Activated naive CD8-positive, alpha-beta T cell treated with anti-CD3 and anti-CD28 coated beads, Interleukin-2, amount 50 U/mL, for 24 hours (primary cell): Measurements from ENCODE around the gene CALY.
A peak's percentile ranks its signal among the peaks of the same experiment; 100 is the strongest.

Experiments used
- ATAC-seq: fragments of 150-1000 bp; cut with Tn5 transposase; one replicate; pipeline ENCODE4 v1.10.0; 2021
- DNase-seq: peaks from one replicate; pipeline ENCODE4 v3.0.0; 2021
- H3K27ac Mint-ChIP-seq: one replicate; pipeline ENCODE4 v1.8.0; 2021; ENCODE audit warnings: mild to moderate bottlenecking, mixed read lengths
- H3K27me3 Mint-ChIP-seq: one replicate; pipeline ENCODE4 v1.8.0; 2021; ENCODE audit warnings: mixed read lengths
- H3K36me3 Mint-ChIP-seq: one replicate; pipeline ENCODE4 v1.8.0; 2021; ENCODE audit warnings: low read depth, mixed read lengths
- H3K4me1 Mint-ChIP-seq: one replicate; pipeline ENCODE4 v1.8.0; 2021; ENCODE audit warnings: mixed read lengths
- H3K4me3 Mint-ChIP-seq: one replicate; pipeline ENCODE4 v1.8.0; 2021; ENCODE audit warnings: mild to moderate bottlenecking, moderate library complexity, mixed read lengths
- H3K9me3 Mint-ChIP-seq: one replicate; pipeline ENCODE4 v1.8.0; 2021; ENCODE audit warnings: mixed read lengths

CALY gene

GRCh38 chr10:133359554-133359971, 22.9 kb upstream of the CALY start:
- no peak for DNase-seq
- Mint-ChIP-seq H3K9me3 (no peaks in the 10 kb centered on the region), H3K4me1 (peaks cover 13% of the 10 kb centered on the region), H3K27me3 (no peaks in the 10 kb centered on the region), H3K4me3 (no peak overlapping the region), H3K36me3 (peaks cover 7% of the 10 kb centered on the region), H3K27ac (no peak overlapping the region)
- no peak for ATAC-seq

DNA sequence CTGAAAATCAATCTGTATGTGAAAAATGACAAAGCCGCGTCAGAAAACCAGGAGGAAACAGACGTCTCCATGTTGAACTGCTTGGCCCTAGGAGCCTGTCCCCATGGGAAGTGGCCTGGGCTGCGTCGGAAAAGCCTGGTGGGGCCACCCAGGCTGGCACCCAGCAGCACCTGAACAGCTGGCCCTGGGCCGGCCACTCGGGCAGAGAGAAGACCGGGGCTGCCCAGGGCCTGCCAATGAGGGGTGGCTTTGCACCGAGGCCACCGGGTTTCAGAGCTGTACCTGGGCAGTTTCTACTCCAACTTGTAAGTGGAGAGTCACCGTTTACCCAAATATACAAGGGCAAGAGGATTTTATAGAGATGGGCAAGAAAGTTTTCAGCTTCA, 22.2 kb upstream of the CALY start:
- Mint-ChIP-seq H3K9me3 (no peaks in the 10 kb centered on the region), H3K4me3 (no peak overlapping the region), H3K27me3 (no peaks in the 10 kb centered on the region), H3K36me3 (peaks cover 7% of the 10 kb centered on the region), H3K27ac (no peak overlapping the region), H3K4me1 (peaks cover 13% of the 10 kb centered on the region)
- ATAC-seq (no peak), DNase-seq (no peak)

GRCh38 chr10:133358162-133358924, 21.6 kb upstream of the CALY start:
- peaks cover 7% of the 10 kb centered on the region for H3K36me3 Mint-ChIP-seq
- no peak overlapping the region for H3K27ac Mint-ChIP-seq
- no peaks in the 10 kb centered on the region for H3K9me3 Mint-ChIP-seq
- H3K4me1 Mint-ChIP-seq = peaks cover 13% of the 10 kb centered on the region
- ATAC-seq (no peak), DNase-seq (no peak)
- H3K27me3 Mint-ChIP-seq = no peaks in the 10 kb centered on the region
- no peak overlapping the region for H3K4me3 Mint-ChIP-seq

DNA sequence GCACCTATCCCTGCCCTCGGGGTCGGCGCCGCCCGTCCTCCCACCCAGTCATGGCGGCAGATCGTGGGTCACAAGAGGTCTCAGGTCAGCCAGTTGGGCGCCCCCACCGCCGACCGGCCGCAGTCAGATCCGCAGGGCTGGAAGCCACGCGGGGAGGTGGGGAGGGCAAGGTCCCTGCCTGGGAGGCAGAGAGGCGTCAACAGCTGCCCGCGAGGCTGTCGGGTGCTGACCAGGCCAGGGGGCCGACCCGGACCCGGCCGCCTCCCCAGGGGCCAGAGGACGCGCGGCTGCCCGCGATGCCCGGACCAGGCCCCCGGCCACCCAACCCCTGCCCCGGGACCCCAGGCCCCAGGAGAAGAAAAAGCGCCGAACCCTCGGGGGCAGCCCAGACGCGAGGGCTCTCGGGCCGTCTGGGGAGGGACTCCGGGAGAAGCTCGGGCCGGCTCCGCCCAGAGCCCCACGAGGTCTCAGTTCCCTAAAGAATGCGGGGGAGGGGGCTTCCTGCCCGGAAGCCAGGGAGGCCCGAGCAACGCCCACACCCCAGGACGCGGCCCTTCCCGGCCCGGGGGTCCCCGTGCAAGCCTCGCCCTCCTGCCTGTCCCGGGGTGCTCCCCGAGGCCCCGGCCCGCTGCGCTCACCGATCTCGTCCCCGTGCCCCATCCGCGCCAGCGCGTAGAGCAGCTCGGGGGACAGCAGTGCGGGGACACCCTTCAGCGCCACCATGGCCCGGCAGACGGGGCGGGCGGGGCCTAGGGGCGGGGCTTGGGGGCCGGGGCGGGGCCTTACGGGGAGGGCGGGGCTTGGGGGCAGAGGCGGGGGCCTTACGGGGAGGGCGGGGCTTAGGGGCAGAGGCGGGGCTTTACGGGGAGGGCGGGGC, 20.8 kb upstream of the CALY start, which contains the start of gene FUOM:
Gene FUOM (minus strand): TSS at position 735 of the 877 bp plus-strand sequence. CDS start 12 bp downstream, at position 723.
- Mint-ChIP-seq H3K4me1 (peaks cover 13% of the 10 kb centered on the region), H3K27me3 (no peaks in the 10 kb centered on the region), H3K27ac (peak within 1 kb of the TSS; percentile 39), H3K4me3 (peak within 1 kb of the TSS; percentile 78), H3K9me3 (no peaks in the 10 kb centered on the region), H3K36me3 (peaks cover 6% of the 10 kb centered on the region)
- DNase-seq (peak; percentile 77), ATAC-seq (peak; percentile 85)

DNA sequence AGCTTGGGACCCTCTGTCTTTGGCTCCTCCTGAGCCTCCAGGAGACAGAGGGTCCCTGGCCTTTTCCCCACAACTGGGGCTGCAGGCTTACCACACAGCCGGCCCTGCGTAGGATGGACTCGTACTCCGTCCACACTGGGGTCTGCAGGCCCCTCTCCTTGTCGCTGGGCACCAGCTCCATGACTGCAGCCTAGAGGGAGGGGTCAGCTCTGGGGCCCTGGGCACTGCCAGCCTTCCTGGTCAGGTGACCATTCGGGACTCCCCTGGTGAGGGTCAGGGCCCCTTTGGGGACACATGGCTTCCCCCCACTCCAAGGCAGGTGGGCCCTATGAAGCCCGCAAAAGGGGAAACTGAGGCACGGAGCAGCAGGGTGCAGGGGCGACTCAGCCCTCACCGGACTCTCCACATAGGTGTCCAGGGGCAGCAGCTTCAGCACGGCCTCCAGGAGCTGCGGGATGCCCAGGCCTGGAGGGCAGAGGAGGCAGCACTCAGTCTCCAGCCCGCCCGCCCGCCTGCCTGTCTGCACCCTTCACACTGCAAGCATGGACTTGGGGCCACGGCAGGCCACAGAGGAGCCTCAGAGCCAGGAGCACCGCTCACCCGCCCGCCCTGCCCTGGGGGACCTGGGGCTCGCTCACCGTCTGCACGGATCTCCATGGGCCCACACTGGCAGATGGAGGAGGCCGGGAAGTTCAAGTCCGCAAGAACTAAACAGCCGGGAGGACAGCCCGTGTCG, 20.0 kb upstream of the CALY start:
- peaks cover under 1% of the 10 kb centered on the region for H3K36me3 Mint-ChIP-seq
- peak overlapping the region; percentile 78 for H3K4me3 Mint-ChIP-seq
- H3K27me3 Mint-ChIP-seq = no peaks in the 10 kb centered on the region
- DNase-seq (no peak), ATAC-seq (peak; percentile 5)
- no peak overlapping the region for H3K27ac Mint-ChIP-seq
- no peaks in the 10 kb centered on the region for H3K9me3 Mint-ChIP-seq
- H3K4me1 Mint-ChIP-seq = peaks cover 8% of the 10 kb centered on the region

DNA sequence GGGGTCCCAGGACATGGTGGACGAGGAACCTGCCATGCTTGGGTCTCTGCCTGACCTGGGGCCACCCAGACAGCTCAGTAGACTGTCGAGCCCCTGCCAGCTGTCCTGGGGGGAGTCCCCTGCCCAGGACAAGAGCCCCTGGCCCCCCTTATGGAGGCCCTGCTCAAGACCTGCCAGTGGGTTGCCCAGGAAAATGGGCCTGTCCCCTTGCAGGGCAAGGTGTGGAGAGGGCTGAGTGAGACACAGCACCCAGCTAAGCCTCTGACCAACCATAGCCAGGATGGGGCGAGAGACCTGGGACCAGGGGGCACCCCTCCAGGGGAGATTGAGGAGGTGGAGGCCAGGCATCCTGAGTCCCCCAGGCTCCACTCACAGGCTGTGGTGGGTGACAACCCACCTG, 19.3 kb upstream of the CALY start:
- Mint-ChIP-seq H3K27me3 (no peaks in the 10 kb centered on the region), H3K27ac (no peak overlapping the region), H3K9me3 (no peaks in the 10 kb centered on the region), H3K4me1 (peaks cover 3% of the 10 kb centered on the region), H3K4me3 (peak overlapping the region; percentile 63), H3K36me3 (no peaks in the 10 kb centered on the region)
- DNase-seq = no peak
- ATAC-seq = no peak

DNA sequence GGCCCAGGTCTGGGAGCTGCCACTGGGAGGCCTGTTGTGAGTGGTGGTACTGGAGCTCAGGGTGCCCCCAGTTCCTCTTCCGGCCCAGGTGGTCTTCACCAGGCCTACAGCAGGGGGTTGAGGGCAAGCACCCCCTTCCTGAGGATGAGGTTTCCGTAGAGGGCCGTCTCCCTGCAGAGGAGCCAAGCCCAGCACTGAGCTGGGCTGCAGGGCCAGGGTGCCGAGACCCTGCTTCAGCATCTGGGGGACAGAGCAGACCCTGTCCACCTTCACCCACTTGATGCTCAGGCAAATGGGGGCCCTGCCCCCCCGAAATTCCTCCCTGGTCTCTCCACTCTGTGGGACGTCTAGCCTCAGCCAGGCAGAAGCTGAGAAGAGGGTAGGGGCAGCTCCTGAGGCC, 18.6 kb upstream of the CALY start:
- Mint-ChIP-seq H3K27me3 (no peaks in the 10 kb centered on the region), H3K9me3 (no peaks in the 10 kb centered on the region), H3K4me1 (peaks cover 3% of the 10 kb centered on the region), H3K36me3 (no peaks in the 10 kb centered on the region), H3K27ac (no peak overlapping the region), H3K4me3 (no peak overlapping the region)
- no peak for DNase-seq
- ATAC-seq = no peak

- Mint-ChIP-seq H3K4me3 (no peak overlapping the region), H3K27me3 (no peaks in the 10 kb centered on the region), H3K9me3 (no peaks in the 10 kb centered on the region), H3K4me1 (peaks cover 3% of the 10 kb centered on the region), H3K36me3 (no peaks in the 10 kb centered on the region), H3K27ac (no peak overlapping the region)
- DNase-seq (no peak), ATAC-seq (no peak)
These were observed 18.1 kb upstream of the CALY start for GRCh38 chr10:133354672-133355240.

DNA sequence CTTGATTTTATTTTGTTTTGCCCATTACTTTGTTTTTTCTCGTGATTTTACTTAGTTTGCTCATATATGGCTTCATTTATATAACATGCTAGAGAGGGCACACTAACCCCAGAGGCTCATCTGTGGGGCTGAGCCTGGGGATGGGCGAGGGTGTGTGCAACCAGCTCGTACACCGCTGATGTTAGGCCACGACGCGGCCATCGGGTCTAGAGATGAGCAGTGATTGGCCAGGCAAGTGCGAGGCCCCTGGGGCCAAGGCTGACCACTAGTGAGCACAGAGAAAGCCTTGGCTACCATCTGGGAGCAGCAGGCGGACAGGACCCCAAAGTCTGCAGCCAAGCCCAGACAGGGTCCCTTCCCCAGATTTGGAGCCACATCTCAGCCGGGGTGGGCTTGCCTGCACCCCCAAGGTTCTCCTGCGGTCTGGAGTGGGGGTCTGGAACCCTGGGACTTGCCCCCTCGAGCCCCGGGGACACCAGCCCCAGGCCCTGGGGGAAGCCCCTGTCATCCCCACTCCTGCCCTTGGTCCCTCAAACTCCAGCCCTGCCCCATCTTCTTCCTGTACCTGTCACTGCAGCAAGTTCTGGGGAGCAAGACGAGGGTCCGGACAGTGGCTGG, 17.4 kb upstream of the CALY start:
- DNase-seq = no peak
- peaks cover 4% of the 10 kb centered on the region for H3K4me1 Mint-ChIP-seq
- peaks cover 2% of the 10 kb centered on the region for H3K27me3 Mint-ChIP-seq
- ATAC-seq = no peak
- no peaks in the 10 kb centered on the region for H3K9me3 Mint-ChIP-seq
- no peak overlapping the region for H3K4me3 Mint-ChIP-seq
- H3K27ac Mint-ChIP-seq = no peak overlapping the region
- no peaks in the 10 kb centered on the region for H3K36me3 Mint-ChIP-seq

- peaks cover 3% of the 10 kb centered on the region for H3K27me3 Mint-ChIP-seq
- H3K4me3 Mint-ChIP-seq = no peak overlapping the region
- H3K9me3 Mint-ChIP-seq = no peaks in the 10 kb centered on the region
These were observed 16.7 kb upstream of the CALY start for GRCh38 chr10:133353202-133353959.

DNA sequence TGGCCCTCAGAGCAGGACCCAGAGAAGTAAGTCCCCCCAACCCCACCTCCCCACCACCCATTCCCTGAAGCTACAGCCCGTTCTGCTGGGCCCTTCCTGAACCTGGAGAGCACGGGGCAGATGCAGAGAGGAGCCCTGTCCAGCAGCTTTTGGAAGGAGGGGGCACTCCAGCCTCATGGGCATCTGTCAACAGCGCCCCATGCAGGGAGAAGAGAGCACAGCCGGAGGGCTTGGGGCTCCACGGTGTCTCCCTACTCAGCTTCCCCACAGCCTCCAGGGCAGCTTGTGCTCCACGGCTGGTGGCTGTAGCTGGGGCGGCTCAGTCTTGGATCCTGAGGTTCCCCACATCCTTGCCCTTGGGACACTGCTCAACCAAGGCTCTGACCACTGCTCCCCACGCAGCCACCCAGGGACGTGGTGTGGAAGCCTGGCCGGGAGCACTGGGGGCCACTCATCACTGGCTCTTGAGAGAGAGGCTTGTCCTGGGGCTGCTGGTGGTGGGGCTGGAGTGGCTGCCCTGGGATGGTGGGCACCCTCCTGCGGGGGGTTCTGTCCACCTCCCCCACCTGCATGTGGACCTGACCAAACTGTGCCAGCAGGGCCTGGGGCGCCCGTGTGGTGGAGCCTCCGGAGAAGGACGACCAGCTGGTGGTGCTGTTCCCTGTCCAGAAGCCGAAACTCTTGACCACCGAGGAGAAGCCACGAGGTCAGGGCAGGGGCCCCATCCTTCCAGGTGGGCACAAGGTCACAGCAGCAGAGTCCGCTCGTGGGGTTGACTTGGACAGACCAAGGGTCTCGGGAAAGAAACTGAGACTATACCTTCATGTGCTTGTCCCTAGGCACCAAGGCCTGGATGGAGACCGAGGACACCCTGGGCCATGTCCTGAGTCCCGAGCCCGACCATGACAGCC, 15.0 kb upstream of the CALY start:
- DNase-seq (no peak), ATAC-seq (no peak)
- no peaks in the 10 kb centered on the region for H3K36me3 Mint-ChIP-seq
- no peaks in the 10 kb centered on the region for H3K9me3 Mint-ChIP-seq
- no peak overlapping the region for H3K4me3 Mint-ChIP-seq
- H3K27me3 Mint-ChIP-seq = peaks cover 6% of the 10 kb centered on the region
- H3K4me1 Mint-ChIP-seq = peaks cover 5% of the 10 kb centered on the region
- no peak overlapping the region for H3K27ac Mint-ChIP-seq

More at GRCh38 chr10:133353202-133353959, 16.7 kb upstream of the CALY start:
- DNase-seq (no peak), ATAC-seq (no peak)
- no peaks in the 10 kb centered on the region for H3K36me3 Mint-ChIP-seq
- peaks cover 5% of the 10 kb centered on the region for H3K4me1 Mint-ChIP-seq
- H3K27ac Mint-ChIP-seq = no peak overlapping the region

- Mint-ChIP-seq H3K4me1 (peaks cover 2% of the 10 kb centered on the region), H3K4me3 (no peak overlapping the region), H3K9me3 (no peaks in the 10 kb centered on the region), H3K27me3 (peaks cover 11% of the 10 kb centered on the region), H3K36me3 (no peaks in the 10 kb centered on the region), H3K27ac (no peak overlapping the region)
- no peak for ATAC-seq
- no peak for DNase-seq
These were observed 14.2 kb upstream of the CALY start for GRCh38 chr10:133350950-133351329.
